MM.1S (cell line): ENCODE results near the gene GNAL.

Experiments used
- EZH2 ChIP-seq: fragments of 300-600 bp; sonication (generic); optimal IDR thresholded peaks from 2 replicates; pipeline ENCODE3; 2017; ENCODE audit warnings: low read depth, mild to moderate bottlenecking, antibody characterized with exemption, low read length, mixed read lengths
- TF ChIP-seq, protein P1 (sequence below): fragments of 300-600 bp; sonication (generic); IDR thresholded peaks from 2 replicates; pipeline ENCODE4 v1.5.1; 2016; ENCODE audit warnings: antibody characterized with exemption, low read length, mixed read lengths

- no peak for TF ChIP-seq EZH2
- TF ChIP-seq, protein P1, sequence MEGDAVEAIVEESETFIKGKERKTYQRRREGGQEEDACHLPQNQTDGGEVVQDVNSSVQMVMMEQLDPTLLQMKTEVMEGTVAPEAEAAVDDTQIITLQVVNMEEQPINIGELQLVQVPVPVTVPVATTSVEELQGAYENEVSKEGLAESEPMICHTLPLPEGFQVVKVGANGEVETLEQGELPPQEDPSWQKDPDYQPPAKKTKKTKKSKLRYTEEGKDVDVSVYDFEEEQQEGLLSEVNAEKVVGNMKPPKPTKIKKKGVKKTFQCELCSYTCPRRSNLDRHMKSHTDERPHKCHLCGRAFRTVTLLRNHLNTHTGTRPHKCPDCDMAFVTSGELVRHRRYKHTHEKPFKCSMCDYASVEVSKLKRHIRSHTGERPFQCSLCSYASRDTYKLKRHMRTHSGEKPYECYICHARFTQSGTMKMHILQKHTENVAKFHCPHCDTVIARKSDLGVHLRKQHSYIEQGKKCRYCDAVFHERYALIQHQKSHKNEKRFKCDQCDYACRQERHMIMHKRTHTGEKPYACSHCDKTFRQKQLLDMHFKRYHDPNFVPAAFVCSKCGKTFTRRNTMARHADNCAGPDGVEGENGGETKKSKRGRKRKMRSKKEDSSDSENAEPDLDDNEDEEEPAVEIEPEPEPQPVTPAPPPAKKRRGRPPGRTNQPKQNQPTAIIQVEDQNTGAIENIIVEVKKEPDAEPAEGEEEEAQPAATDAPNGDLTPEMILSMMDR = no peak
Observed at GRCh38 chr18:11792632-11793031, 103.6 kb downstream of the GNAL start.
